H9 (cell line): Measurements from ENCODE around the gene SSUH2. TPM values are rescaled to one million over a fixed set of nuclear protein-coding genes. Genes with fewer than 3 reads are reported as not detected.

Source experiments
- DNase-seq: peaks from one replicate; pipeline ENCODE4 v3.0.0-alpha.2; 2017
- H2AFZ ChIP-seq: one replicate; pipeline ENCODE4 v1.6.1; 2013; ENCODE audit warnings: mild to moderate bottlenecking, low read length, control low read depth, moderate library complexity
- H2AK5ac ChIP-seq: 2 replicates; pipeline ENCODE4 v1.6.1; 2013; ENCODE audit warnings: low read length, control low read depth, mixed read lengths; ENCODE audit not compliant: insufficient read length
- H2BK120ac ChIP-seq: one replicate; pipeline ENCODE4 v1.6.1; 2013; ENCODE audit warnings: low read depth, mild to moderate bottlenecking, low read length, control low read depth, inconsistent platforms; ENCODE audit not compliant: poor library complexity, severe bottlenecking
- H2BK12ac ChIP-seq: 2 replicates; pipeline ENCODE4 v1.6.1; 2013; ENCODE audit warnings: low read length, control low read depth, mixed read lengths, low read depth; ENCODE audit not compliant: insufficient read length
- H2BK15ac ChIP-seq: 2 replicates; pipeline ENCODE4 v1.6.1; 2013; ENCODE audit warnings: low read depth, low read length, control low read depth
- H2BK20ac ChIP-seq: one replicate; pipeline ENCODE4 v1.6.1; 2013; ENCODE audit warnings: low read depth, mild to moderate bottlenecking, low read length, control low read depth, inconsistent platforms; ENCODE audit not compliant: poor library complexity, severe bottlenecking
- H2BK5ac ChIP-seq: 2 replicates; pipeline ENCODE4 v1.6.1; 2013; ENCODE audit warnings: low read length, control low read depth, mixed read lengths; ENCODE audit not compliant: insufficient read length
- H3K14ac ChIP-seq: 2 replicates; pipeline ENCODE4 v1.6.1; 2013; ENCODE audit warnings: low read length, control low read depth; ENCODE audit not compliant: insufficient read depth
- H3K18ac ChIP-seq: 2 replicates; pipeline ENCODE4 v1.6.1; 2013; ENCODE audit warnings: low read depth, mild to moderate bottlenecking, mixed read lengths, low read length, control low read depth; ENCODE audit not compliant: insufficient read length
- H3K23ac ChIP-seq: 2 replicates; pipeline ENCODE4 v1.6.1; 2013; ENCODE audit warnings: low read length, control low read depth, mixed read lengths, low read depth; ENCODE audit not compliant: insufficient read length
- H3K23me2 ChIP-seq: 2 replicates; pipeline ENCODE4 v1.6.1; 2013; ENCODE audit warnings: low read depth, mild to moderate bottlenecking, mixed read lengths, low read length, control low read depth; ENCODE audit not compliant: insufficient read length, poor library complexity, severe bottlenecking
- H3K27ac ChIP-seq: 2 replicates; pipeline ENCODE4 v1.5.1; 2013; ENCODE audit warnings: low read length, control low read depth, mixed read lengths, low read depth; ENCODE audit not compliant: insufficient read length
- H3K27me3 ChIP-seq: 2 replicates; pipeline ENCODE4 v1.6.1; 2013; ENCODE audit warnings: low read length, control low read depth, inconsistent platforms; ENCODE audit not compliant: insufficient read depth
- H3K4ac ChIP-seq: 2 replicates; pipeline ENCODE4 v1.6.1; 2013; ENCODE audit warnings: low read depth, mild to moderate bottlenecking, control low read depth, inconsistent platforms, low read length, moderate library complexity
- H3K4me1 ChIP-seq: 2 replicates; pipeline ENCODE4 v1.6.1; 2013; ENCODE audit warnings: low read length, control low read depth, inconsistent platforms; ENCODE audit not compliant: insufficient read depth
- H3K4me2 ChIP-seq: 2 replicates; pipeline ENCODE4 v1.6.1; 2013; ENCODE audit warnings: low read length, control low read depth, mixed read lengths; ENCODE audit not compliant: insufficient read length, insufficient read depth
- H3K56ac ChIP-seq: 2 replicates; pipeline ENCODE4 v1.6.1; 2013; ENCODE audit warnings: low read depth, mild to moderate bottlenecking, mixed read lengths, low read length, control low read depth; ENCODE audit not compliant: insufficient read length
- H3K79me1 ChIP-seq: 2 replicates; pipeline ENCODE4 v1.6.1; 2013; ENCODE audit warnings: low read depth, mild to moderate bottlenecking, moderate library complexity, low read length, control low read depth, inconsistent platforms; ENCODE audit not compliant: insufficient read depth, poor library complexity, severe bottlenecking
- H3K79me2 ChIP-seq: 2 replicates; pipeline ENCODE4 v1.6.1; 2013; ENCODE audit warnings: low read length, control low read depth, inconsistent platforms; ENCODE audit not compliant: insufficient read depth
- H3K9ac ChIP-seq: 2 replicates; pipeline ENCODE4 v1.6.1; 2013; ENCODE audit warnings: low read length, control low read depth, mixed read lengths; ENCODE audit not compliant: insufficient read length; ENCODE audit errors: extremely low read depth
- H3K9me3 ChIP-seq: one replicate; pipeline ENCODE4 v1.6.1; 2013; ENCODE audit warnings: low read depth, low read length, inconsistent platforms; ENCODE audit not compliant: control insufficient read depth
- H3T11ph ChIP-seq: one replicate; pipeline ENCODE4 v1.6.1; 2013; ENCODE audit warnings: mild to moderate bottlenecking, low read length, control low read depth, inconsistent platforms
- H4K20me1 ChIP-seq: one replicate; pipeline ENCODE4 v1.6.1; 2013; ENCODE audit not compliant: control insufficient read depth, insufficient read length, insufficient read depth
- H4K5ac ChIP-seq: 2 replicates; pipeline ENCODE4 v1.6.1; 2013; ENCODE audit warnings: low read depth, mild to moderate bottlenecking, mixed read lengths, low read length, control low read depth; ENCODE audit not compliant: insufficient read length
- H4K8ac ChIP-seq: replicated peaks from 2 replicates; pipeline ENCODE4 v1.6.1; 2013; ENCODE audit warnings: low read length, control low read depth, mixed read lengths, low read depth; ENCODE audit not compliant: insufficient read length
- H4K91ac ChIP-seq: 2 replicates; pipeline ENCODE4 v1.6.1; 2013; ENCODE audit warnings: low read depth, mild to moderate bottlenecking, moderate library complexity, mixed read lengths, low read length, control low read depth; ENCODE audit not compliant: insufficient read length
- H3K27ac Mint-ChIP-seq, 3 experiments: 2 replicates in 2 of 3; 3 replicates in 1 of 3; pipeline ENCODE4 v1.8.0; 2020 to 2021; ENCODE audit warnings: mixed read lengths in 3 of 3, mild to moderate bottlenecking in 1 of 3, moderate library complexity in 1 of 3
- H3K27me3 Mint-ChIP-seq: 2 replicates; pipeline ENCODE4 v1.8.0; 2021; ENCODE audit warnings: low read depth, mild to moderate bottlenecking, moderate library complexity, mixed read lengths
- H3K36me3 Mint-ChIP-seq, 3 experiments: 2 replicates in 2 of 3; 3 replicates in 1 of 3; pipeline ENCODE4 v1.8.0; 2020 to 2021; ENCODE audit warnings: low read depth in 3 of 3, mixed read lengths in 3 of 3; ENCODE audit not compliant: insufficient read depth in 1 of 3
- H3K4me1 Mint-ChIP-seq, 2 experiments: 2 replicates each; pipeline ENCODE4 v1.8.0; 2020; ENCODE audit warnings: mixed read lengths in 2 of 2
- H3K4me3 Mint-ChIP-seq, 2 experiments: 2 replicates in 1 of 2; 3 replicates in 1 of 2; pipeline ENCODE4 v1.8.0; 2020 to 2021; ENCODE audit warnings: mild to moderate bottlenecking in 2 of 2, mixed read lengths in 2 of 2, moderate library complexity in 1 of 2
- H3K9me3 Mint-ChIP-seq, 2 experiments: 2 replicates in 1 of 2; 3 replicates in 1 of 2; pipeline ENCODE4 v1.8.0; 2020; ENCODE audit warnings: mild to moderate bottlenecking in 2 of 2, mixed read lengths in 2 of 2, moderate library complexity in 1 of 2
- WGBS: extraction: QIAGEN DNeasy Blood & Tissue Kit; methylation state at CpG from one replicate; pipeline ENCODE4 v1.1.7; 2013; ENCODE audit warnings: missing lambda C conversion rate, low lambda C conversion rate, mixed read lengths; ENCODE audit not compliant: insufficient read length; ENCODE audit errors: extremely low coverage; 5-methylcytosine and 5-hydroxymethylcytosine counted together
- total RNA-seq: library from RNA; stranded (reverse); gene quantifications from 2 replicates; pipeline ENCODE4 v1.2.1, GENCODE V29; 2021
- TF ChIP-seq, protein P1 (sequence below): fragments of 200-600 bp; sonication (generic); conservative IDR thresholded peaks from 3 replicates; pipeline ENCODE4 v1.8.0; 2021; ENCODE audit warnings: antibody characterized with exemption, mild to moderate bottlenecking

SSUH2 gene
- total RNA-seq, 1 experiment from 2014 or later = 0.61 TPM

DNA sequence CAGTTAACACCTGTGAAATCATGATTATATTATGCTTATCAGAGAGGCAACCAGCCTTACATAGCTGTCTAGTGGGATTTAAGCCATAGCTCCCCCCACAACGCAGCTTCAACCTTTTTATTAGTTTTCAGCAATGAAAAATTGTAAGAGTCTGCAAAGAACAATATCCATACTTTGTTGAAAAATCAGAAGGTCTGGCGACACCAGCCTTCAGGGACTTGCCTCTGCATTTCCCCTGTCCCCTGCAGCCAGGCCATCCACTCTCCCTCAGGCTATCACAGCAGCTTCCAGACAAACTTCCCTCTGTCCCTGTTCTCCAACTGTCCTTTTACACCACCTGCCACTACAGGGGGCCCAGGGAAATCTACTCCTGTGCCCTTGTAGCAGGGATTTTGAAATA lies 59.9 kb downstream of the SSUH2 start:
- no peak overlapping the region for H4K91ac ChIP-seq
- no peak overlapping the region for H2BK12ac ChIP-seq
- H3K14ac ChIP-seq = no peak overlapping the region
- no peaks in the 10 kb centered on the region for H3K79me2 ChIP-seq
- H2BK5ac ChIP-seq = no peak overlapping the region
- H3K4me3 Mint-ChIP-seq = no peak overlapping the region
- H2BK15ac ChIP-seq = no peak overlapping the region
- no peak overlapping the region for H2BK20ac ChIP-seq
- no peak overlapping the region for H4K5ac ChIP-seq
- no peaks in the 10 kb centered on the region for H3K9me3 ChIP-seq
- no peaks in the 10 kb centered on the region for H4K20me1 ChIP-seq
- TF ChIP-seq, protein P1, sequence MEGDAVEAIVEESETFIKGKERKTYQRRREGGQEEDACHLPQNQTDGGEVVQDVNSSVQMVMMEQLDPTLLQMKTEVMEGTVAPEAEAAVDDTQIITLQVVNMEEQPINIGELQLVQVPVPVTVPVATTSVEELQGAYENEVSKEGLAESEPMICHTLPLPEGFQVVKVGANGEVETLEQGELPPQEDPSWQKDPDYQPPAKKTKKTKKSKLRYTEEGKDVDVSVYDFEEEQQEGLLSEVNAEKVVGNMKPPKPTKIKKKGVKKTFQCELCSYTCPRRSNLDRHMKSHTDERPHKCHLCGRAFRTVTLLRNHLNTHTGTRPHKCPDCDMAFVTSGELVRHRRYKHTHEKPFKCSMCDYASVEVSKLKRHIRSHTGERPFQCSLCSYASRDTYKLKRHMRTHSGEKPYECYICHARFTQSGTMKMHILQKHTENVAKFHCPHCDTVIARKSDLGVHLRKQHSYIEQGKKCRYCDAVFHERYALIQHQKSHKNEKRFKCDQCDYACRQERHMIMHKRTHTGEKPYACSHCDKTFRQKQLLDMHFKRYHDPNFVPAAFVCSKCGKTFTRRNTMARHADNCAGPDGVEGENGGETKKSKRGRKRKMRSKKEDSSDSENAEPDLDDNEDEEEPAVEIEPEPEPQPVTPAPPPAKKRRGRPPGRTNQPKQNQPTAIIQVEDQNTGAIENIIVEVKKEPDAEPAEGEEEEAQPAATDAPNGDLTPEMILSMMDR = no peak
- H3K9ac ChIP-seq = no peak overlapping the region
- H3K4me2 ChIP-seq = no peak overlapping the region
- no peaks in the 10 kb centered on the region for H3K36me3 Mint-ChIP-seq
- no peak overlapping the region for H3K27ac ChIP-seq
- no peak for DNase-seq
- no peaks in the 10 kb centered on the region for H3K9me3 Mint-ChIP-seq
- no peak overlapping the region for H3T11ph ChIP-seq
- WGBS = no CpG with 5 or more reads among the region's 2 CpGs
- H3K79me1 ChIP-seq = no peaks in the 10 kb centered on the region
- H3K23me2 ChIP-seq = no peaks in the 10 kb centered on the region
- H3K27ac Mint-ChIP-seq = no peak overlapping the region
- H3K4me1 ChIP-seq = no peaks in the 10 kb centered on the region
- H2AFZ ChIP-seq = no peak overlapping the region
- H3K23ac ChIP-seq = no peak overlapping the region
- no peak overlapping the region for H3K18ac ChIP-seq
- no peak overlapping the region for H4K8ac ChIP-seq
- no peaks in the 10 kb centered on the region for H3K27me3 ChIP-seq
- no peak overlapping the region for H3K4ac ChIP-seq
- no peaks in the 10 kb centered on the region for H3K4me1 Mint-ChIP-seq
- no peak overlapping the region for H3K56ac ChIP-seq
- H2AK5ac ChIP-seq = no peak overlapping the region
- no peak overlapping the region for H2BK120ac ChIP-seq
- no peaks in the 10 kb centered on the region for H3K27me3 Mint-ChIP-seq
